Transverse colon (tissue), 3 donors: Measurements from ENCODE around the gene GMDS.

Experiments used
- CTCF ChIP-seq, 5 experiments: fragments of 200-600 bp in 3 of 5; fragments of 450-650 bp in 2 of 5; sonication (generic) in 3 of 5; IDR thresholded peaks; 1 replicate in 2 of 5; 2 replicates in 3 of 5; pipeline ENCODE4 v1.5.1; 2016 to 2017; ENCODE audit warnings: antibody characterized with exemption in 5 of 5, inconsistent platforms in 3 of 5, mild to moderate bottlenecking in 2 of 5, moderate library complexity in 1 of 5
- POLR2A ChIP-seq: fragments of 450-650 bp; IDR thresholded peaks from one replicate; pipeline ENCODE4 v1.6.1; 2016; ENCODE audit warnings: antibody characterized with exemption, mild to moderate bottlenecking, moderate library complexity

GRCh38 chr6:1916334-1917070 lies 328.9 kb downstream of the GMDS start:
- no peak for TF ChIP-seq POLR2A
- no peak for TF ChIP-seq CTCF (IDR thresholded peaks at IDR 0.05)
